Endothelial cell of umbilical vein (primary cell): ENCODE measurements around the gene TWF2. TPM values are rescaled to one million over a fixed set of nuclear protein-coding genes. Genes with fewer than 3 reads are reported as not detected.

ENCODE experiments used
- BruUV-seq: library from RNA; stranded (reverse); fragments of 400-500 nt; replicated peaks from 2 replicates; lab custom pipeline; 2021; lab: Mats Ljungman, UMichigan
- CTCF ChIA-PET: fragments of 300-600, 350-600 bp; sonication (Branson Sonifier 250); formaldehyde crosslinking; loops from one replicate; lab custom pipeline; 2021; ENCODE audit warnings: antibody characterized with exemption, inconsistent platforms; lab: Charles Lee
- POLR2A ChIA-PET: fragments of 300-600, 350-600 bp; sonication (Branson Sonifier 250); formaldehyde crosslinking; loops from one replicate; lab custom pipeline; 2021; ENCODE audit warnings: antibody characterized with exemption, inconsistent platforms; lab: Charles Lee
- DNase-seq: peaks from one replicate; pipeline ENCODE4 v3.0.0-alpha.2; 2011; ENCODE audit warnings: low read depth, low spot score
- FAIRE-seq: peaks from 2 replicates; lab custom pipeline; 2011; peaks lifted over from hg19 to GRCh38; lab: Jason Lieb, UNC
- H2AFZ ChIP-seq: 2 replicates; pipeline ENCODE4 v1.6.0; 2012; ENCODE audit warnings: low read depth, low read length, control low read depth, inconsistent platforms
- H3K27ac ChIP-seq: 2 replicates; pipeline ENCODE4 v1.5.1; 2011; ENCODE audit warnings: low read depth, mild to moderate bottlenecking, control low read depth, low read length, moderate library complexity; ENCODE audit not compliant: insufficient read depth
- H3K27me3 ChIP-seq, 2 experiments: 2 replicates each; pipeline versions ENCODE4 v1.6.0 to v1.6.1; 2011; ENCODE audit warnings: low read length in 2 of 2, mixed read lengths in 1 of 2; ENCODE audit not compliant: control insufficient read depth in 2 of 2, insufficient read depth in 2 of 2
- H3K36me3 ChIP-seq, 2 experiments: 2 replicates in 1 of 2; 3 replicates in 1 of 2; pipeline ENCODE4 v1.5.1; 2011; ENCODE audit warnings: low read length in 2 of 2, mild to moderate bottlenecking in 1 of 2, moderate library complexity in 1 of 2; ENCODE audit not compliant: control insufficient read depth in 2 of 2, insufficient read depth in 2 of 2; ENCODE audit errors: extremely low read depth in 1 of 2
- H3K4me1 ChIP-seq: 3 replicates; pipeline ENCODE4 v1.5.1; 2011; ENCODE audit warnings: mild to moderate bottlenecking, low read length; ENCODE audit not compliant: control insufficient read depth, insufficient read depth; ENCODE audit errors: extremely low read depth
- H3K4me2 ChIP-seq: 2 replicates; pipeline ENCODE4 v1.6.1; 2011; ENCODE audit warnings: low read length, control low read depth, mixed read lengths; ENCODE audit not compliant: insufficient read depth
- H3K4me3 ChIP-seq, 3 experiments: fragments of 200-600 bp in 1 of 3; sonication (generic), shearing (Covaris generic) in 1 of 3; replicated peaks in 1 of 3; 2 replicates each; pipeline ENCODE4 v1.5.1; 2011 to 2016; ENCODE audit warnings: control low read depth in 3 of 3, low read length in 3 of 3, mild to moderate bottlenecking in 2 of 3, inconsistent platforms in 1 of 3, low read depth in 1 of 3, moderate library complexity in 1 of 3; ENCODE audit not compliant: insufficient read depth in 1 of 3
- H3K79me2 ChIP-seq: 2 replicates; pipeline ENCODE4 v1.6.0; 2012; ENCODE audit warnings: low read length, inconsistent platforms; ENCODE audit not compliant: control insufficient read depth, insufficient read depth
- H3K9ac ChIP-seq: replicated peaks from 2 replicates; pipeline ENCODE3; 2011; ENCODE audit warnings: low read length, control low read depth; ENCODE audit not compliant: insufficient read depth; ENCODE audit errors: extremely low read depth
- H3K9me1 ChIP-seq: replicated peaks from 3 replicates; pipeline ENCODE4 v1.6.0; 2011; ENCODE audit warnings: mild to moderate bottlenecking, low read length; ENCODE audit not compliant: control insufficient read depth, insufficient read depth; ENCODE audit errors: extremely low read depth
- H3K9me3 ChIP-seq: replicated peaks from 2 replicates; pipeline ENCODE4 v1.5.1; 2012; ENCODE audit warnings: low read length, inconsistent platforms; ENCODE audit not compliant: control insufficient read depth, insufficient read depth
- H4K20me1 ChIP-seq: replicated peaks from 2 replicates; pipeline ENCODE3; 2011; ENCODE audit warnings: mild to moderate bottlenecking, low read length; ENCODE audit not compliant: control insufficient read depth, insufficient read depth; ENCODE audit errors: extremely low read depth
- EZH2 ChIP-seq: IDR thresholded peaks from 2 replicates; pipeline ENCODE4 v1.6.1; 2012; ENCODE audit warnings: borderline replicate concordance, low read depth, mild to moderate bottlenecking, moderate library complexity, low read length, inconsistent platforms; ENCODE audit not compliant: severe bottlenecking
- FOS ChIP-seq: IDR thresholded peaks from 2 replicates; pipeline ENCODE4 v1.6.1; 2011; ENCODE audit warnings: mild to moderate bottlenecking, low read length, moderate library complexity, borderline replicate concordance; ENCODE audit not compliant: insufficient read depth
- GATA2 ChIP-seq: IDR thresholded peaks from 2 replicates; pipeline ENCODE4 v1.7.0; 2011; ENCODE audit warnings: low read depth, mild to moderate bottlenecking, moderate library complexity, mixed read lengths, low read length; ENCODE audit not compliant: insufficient read length, insufficient read depth
- JUN ChIP-seq: IDR thresholded peaks from 2 replicates; pipeline ENCODE4 v1.6.1; 2011; ENCODE audit warnings: borderline replicate concordance, low read depth; ENCODE audit not compliant: insufficient read length, insufficient read depth
- MAX ChIP-seq: IDR thresholded peaks from 2 replicates; pipeline ENCODE4 v1.6.1; 2011; ENCODE audit not compliant: insufficient read depth, insufficient read length
- MYC ChIP-seq: IDR thresholded peaks from one replicate; pipeline ENCODE4 v1.6.1; 2011; ENCODE audit warnings: mild to moderate bottlenecking, low read depth, low read length
- POLR2A ChIP-seq: IDR thresholded peaks from 2 replicates; pipeline ENCODE4 v1.6.1; 2012; ENCODE audit warnings: low read depth, mild to moderate bottlenecking, control low read depth, low read length
- POLR2AphosphoS5 ChIP-seq: IDR thresholded peaks from 2 replicates; pipeline ENCODE4 v1.6.1; 2012; ENCODE audit warnings: low read depth, mild to moderate bottlenecking, control low read depth, low read length, moderate library complexity; ENCODE audit not compliant: insufficient read depth
- dilution Hi-C: fragments of 300-500 bp; cut with MboI; formaldehyde crosslinking; loops from one replicate; pipeline ENCODE4 v1.15.0; 2019; ENCODE audit warnings: low sequenced_read_pairs; ENCODE audit not compliant: extremely low pct_ligation_motif_present
- intact Hi-C: fragments of 100-400 bp; cut with micrococcal nuclease; formaldehyde crosslinking; loops from one replicate; pipeline ENCODE4 v1.10.0; 2022
- polyA plus RNA-seq, 4 experiments: library from polyadenylated mRNA; depleted of rRNA in 3 of 4; stranded (reverse) in 3 of 4; unstranded in 1 of 4; fragments of >200 nt; gene quantifications; 2 replicates each; pipeline versions ENCODE4 v1.2.1 to v1.2.3, GENCODE V29; 2011 to 2012; ENCODE audit warnings: missing spikeins in 1 of 4
- total RNA-seq: library from RNA; stranded (reverse); gene quantifications from 2 replicates; pipeline ENCODE4 v1.2.3, GENCODE V29; 2021
- TF ChIP-seq, protein P1 (sequence below), 2 donors: IDR thresholded peaks; 1 replicate in 1 of 2; 2 replicates in 1 of 2; pipeline ENCODE4 v1.5.1; 2011; ENCODE audit warnings: low read length in 2 of 2, mild to moderate bottlenecking in 2 of 2, moderate library complexity in 2 of 2, control low read depth in 1 of 2, inconsistent platforms in 1 of 2, low read depth in 1 of 2; ENCODE audit not compliant: insufficient read depth in 1 of 2; ENCODE audit errors: extremely low read depth in 1 of 2

Gene TWF2
- total and polyA plus RNA-seq, 2 donors (not counting 3 experiments of a cell fraction or from before 2014, with no cell fraction given), result 82.9 to 134 TPM

DNA sequence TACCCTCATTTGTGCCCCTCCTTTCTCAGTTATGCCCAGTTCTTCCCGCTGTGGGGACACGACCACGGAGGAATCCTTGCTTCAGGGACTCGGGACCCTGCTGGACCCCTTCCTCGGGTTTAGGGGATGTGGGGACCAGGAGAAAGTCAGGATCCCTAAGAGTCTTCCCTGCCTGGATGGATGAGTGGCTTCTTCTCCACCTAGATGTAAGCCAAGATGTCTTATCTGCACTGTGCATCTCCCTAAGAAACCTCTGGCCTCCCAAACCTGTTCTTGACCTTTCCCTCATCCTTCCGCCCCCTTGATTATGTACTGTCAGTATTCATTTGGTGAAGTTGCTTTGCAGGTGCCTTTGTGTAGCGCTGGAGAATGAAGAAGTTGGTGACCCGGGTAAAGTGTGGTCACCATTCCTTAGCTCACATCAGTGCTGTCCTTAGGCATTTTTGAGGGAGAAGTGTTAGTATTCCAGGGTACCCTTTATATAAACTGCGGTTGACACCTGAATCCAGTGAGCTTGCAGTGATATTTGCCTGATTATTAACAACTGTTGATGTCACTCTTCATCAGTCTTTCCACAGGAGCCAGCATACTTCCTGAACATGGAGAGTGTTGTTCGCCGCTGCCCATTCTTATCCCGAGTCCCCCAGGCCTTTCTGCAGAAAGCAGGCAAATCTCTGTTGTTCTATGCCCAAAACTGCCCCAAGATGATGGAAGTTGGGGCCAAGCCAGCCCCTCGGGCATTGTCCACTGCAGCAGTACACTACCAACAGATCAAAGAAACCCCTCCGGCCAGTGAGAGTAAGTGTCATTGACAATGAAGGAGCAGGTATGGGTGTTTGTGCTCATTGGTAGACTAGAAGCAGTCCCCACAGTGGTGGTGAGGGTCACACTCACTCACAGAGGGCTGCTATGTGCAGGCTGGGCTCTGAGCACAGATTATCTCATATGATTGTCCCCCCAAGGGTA, 40.0 kb downstream of the TWF2 start:
- Histone ChIP-seq H3K9ac (peak overlapping the region; percentile 73), H3K4me2 (peak overlapping the region; percentile 71), H3K27me3 (no peaks in the 10 kb centered on the region), H3K9me1 (no peaks in the 10 kb centered on the region), H3K36me3 (peaks cover 13 to 16% of the 10 kb centered on the region in 2 experiments), H3K9me3 (no peaks in the 10 kb centered on the region), H4K20me1 (no peaks in the 10 kb centered on the region), H3K4me3 (peak overlapping the region; percentile 89 to 93 (median 91)), H2AFZ (peak overlapping the region; percentile 79), H3K27ac (peak overlapping the region; percentile 62), H3K79me2 (peaks cover 15% of the 10 kb centered on the region), H3K4me1 (peaks cover 17% of the 10 kb centered on the region)
- FAIRE-seq, result peak; percentile 78
- DNase-seq, result peak; percentile 30
- intact Hi-C loops, result loop anchor here (1.0 to 5.0 kb wide), 3 partner anchors 18 to 197 kb away; partner anchors contain the start of gene POC1A
- CTCF ChIA-PET, result interaction anchor here (1.0 to 1.6 kb wide), 2 partner anchors 19 to 21 kb away, joined by 4 read pairs; no protein-coding TSS in a partner anchor
- POLR2A ChIA-PET, result no interaction called here
- BruUV-seq, result no TSS peak
- TF ChIP-seq JUN (no peak), GATA2 (peak; percentile 63)
- dilution Hi-C loops, result no loop called here

- H3K4me1 ChIP-seq, result peaks cover 17% of the 10 kb centered on the region
- DNase-seq (peak; percentile 93), FAIRE-seq (peak; percentile 85)
- H3K36me3 ChIP-seq, result peaks cover 8% of the 10 kb centered on the region in 2 experiments
- dilution Hi-C loops, result no loop called here
- peak within 1 kb of the TSS; percentile 71 for H3K4me2 ChIP-seq
- TSS peak; percentile 43 for BruUV-seq
- H3K9me3 ChIP-seq, result no peaks in the 10 kb centered on the region
- TF ChIP-seq, protein P1, sequence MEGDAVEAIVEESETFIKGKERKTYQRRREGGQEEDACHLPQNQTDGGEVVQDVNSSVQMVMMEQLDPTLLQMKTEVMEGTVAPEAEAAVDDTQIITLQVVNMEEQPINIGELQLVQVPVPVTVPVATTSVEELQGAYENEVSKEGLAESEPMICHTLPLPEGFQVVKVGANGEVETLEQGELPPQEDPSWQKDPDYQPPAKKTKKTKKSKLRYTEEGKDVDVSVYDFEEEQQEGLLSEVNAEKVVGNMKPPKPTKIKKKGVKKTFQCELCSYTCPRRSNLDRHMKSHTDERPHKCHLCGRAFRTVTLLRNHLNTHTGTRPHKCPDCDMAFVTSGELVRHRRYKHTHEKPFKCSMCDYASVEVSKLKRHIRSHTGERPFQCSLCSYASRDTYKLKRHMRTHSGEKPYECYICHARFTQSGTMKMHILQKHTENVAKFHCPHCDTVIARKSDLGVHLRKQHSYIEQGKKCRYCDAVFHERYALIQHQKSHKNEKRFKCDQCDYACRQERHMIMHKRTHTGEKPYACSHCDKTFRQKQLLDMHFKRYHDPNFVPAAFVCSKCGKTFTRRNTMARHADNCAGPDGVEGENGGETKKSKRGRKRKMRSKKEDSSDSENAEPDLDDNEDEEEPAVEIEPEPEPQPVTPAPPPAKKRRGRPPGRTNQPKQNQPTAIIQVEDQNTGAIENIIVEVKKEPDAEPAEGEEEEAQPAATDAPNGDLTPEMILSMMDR (IDR thresholded peaks at IDR 0.05; ENCODE audit: extremely low read depth in 1 of 2, insufficient read depth in 1 of 2, low read depth in 1 of 2, low read length in 2 of 2), result peak in 1 of 2 donors; percentile 26
- peak; percentile 98 for TF ChIP-seq POLR2AphosphoS5
- TF ChIP-seq MYC, result no peak
- TF ChIP-seq GATA2, result no peak
- no peak for TF ChIP-seq FOS
- no peak for TF ChIP-seq JUN
- no peak for TF ChIP-seq MAX
- TF ChIP-seq EZH2, result no peak
- TF ChIP-seq POLR2A, result peak; percentile 97
- H3K4me3 ChIP-seq, result peak within 1 kb of the TSS; percentile 89 to 93 (median 91)
- H3K27ac ChIP-seq, result peak within 1 kb of the TSS; percentile 62
- H3K27me3 ChIP-seq, result no peaks in the 10 kb centered on the region
- ChIA-PET CTCF (interaction anchor here (0.8 to 1.6 kb wide), 4 partner anchors 9 to 44 kb away, joined by 3 to 5 read pairs (median 3); partner anchors contain the start of gene POC1A), POLR2A (interaction anchor here (0.8 kb wide), 1 partner anchor 43 kb away, joined by 3 read pairs; the partner anchor contains the start of gene POC1A)
- H3K79me2 ChIP-seq, result peaks cover 15% of the 10 kb centered on the region
- peak within 1 kb of the TSS; percentile 85 for H2AFZ ChIP-seq
- no peaks in the 10 kb centered on the region for H4K20me1 ChIP-seq
- H3K9me1 ChIP-seq, result no peaks in the 10 kb centered on the region
- intact Hi-C loops, result loop anchor here (1.0 to 5.0 kb wide), 3 partner anchors 19 to 196 kb away; partner anchors contain the start of gene POC1A
- peak within 1 kb of the TSS; percentile 73 for H3K9ac ChIP-seq
These were observed 40.9 kb downstream of the TWF2 start, which contains the start of gene ALAS1 for GRCh38 chr3:52197842-52198625. Gene ALAS1 (plus strand): TSS chr3:52198160. CDS start chr3:52199242, 1,082 bp downstream.
